Suppressor macrophage (primary cell): ENCODE measurements around the gene PCED1B.
"Not testable (repeated sequence)": the region's sequence is repeated elsewhere in the genome, so short reads cannot be mapped to it uniquely, and the experiment has no call there.

Experiments used
- DNase-seq, 4 experiments: peaks; one replicate each; pipeline ENCODE4 v3.0.0-alpha.2; 2020 to 2022

PCED1B gene

GRCh38 chr12:47212701-47213039 lies 133.2 kb downstream of the PCED1B start:
- no peak for DNase-seq

GRCh38 chr12:47213396-47213795 lies 134.0 kb downstream of the PCED1B start:
- DNase-seq, result no peak

GRCh38 chr12:47214001-47214619 lies 134.7 kb downstream of the PCED1B start:
- DNase-seq, result no peak

GRCh38 chr12:47214771-47215170 lies 135.3 kb downstream of the PCED1B start:
- no peak for DNase-seq

GRCh38 chr12:47216150-47216677 lies 136.8 kb downstream of the PCED1B start:
- peak; percentile 76 to 92 (median 87) for DNase-seq

- not testable (repeated sequence) for DNase-seq
Measured at GRCh38 chr12:47217595-47217869, 138.1 kb downstream of the PCED1B start.

- DNase-seq, result no peak
Measured at GRCh38 chr12:47218191-47218654, 138.8 kb downstream of the PCED1B start.

- no peak for DNase-seq
Measured at GRCh38 chr12:47219243-47219642, 139.8 kb downstream of the PCED1B start.

- DNase-seq, result no peak
Measured at GRCh38 chr12:47221256-47222023, 142.0 kb downstream of the PCED1B start.

GRCh38 chr12:47222520-47223030 lies 143.2 kb downstream of the PCED1B start:
- DNase-seq, result no peak

- no peak for DNase-seq
Measured at GRCh38 chr12:47223031-47223847, 143.8 kb downstream of the PCED1B start.

- DNase-seq, result peak; percentile 24 to 58 (median 47)
Measured at GRCh38 chr12:47223848-47224213, 144.4 kb downstream of the PCED1B start.

- DNase-seq, result no peak
Measured at GRCh38 chr12:47224563-47225133, 145.2 kb downstream of the PCED1B start.

- DNase-seq, result no peak
Measured at GRCh38 chr12:47225356-47225755, 145.9 kb downstream of the PCED1B start.

- no peak for DNase-seq
Measured at GRCh38 chr12:47226199-47226598, 146.8 kb downstream of the PCED1B start.

GRCh38 chr12:47228802-47229201 lies 149.4 kb downstream of the PCED1B start:
- no peak for DNase-seq

- DNase-seq, result no peak
Measured at GRCh38 chr12:47231456-47231855, 152.0 kb downstream of the PCED1B start.

- no peak for DNase-seq
Measured at GRCh38 chr12:47234576-47235141, 155.2 kb downstream of the PCED1B start.

- no peak for DNase-seq
Measured at GRCh38 chr12:47235258-47236040, 156.0 kb downstream of the PCED1B start.

GRCh38 chr12:47236109-47236714 lies 156.8 kb downstream of the PCED1B start:
- peak in 1 of 4 experiments; percentile 17 for DNase-seq

GRCh38 chr12:47237751-47238211 lies 158.4 kb downstream of the PCED1B start:
- DNase-seq, result no peak
